Bronchial epithelial cell (primary cell): Measurements from ENCODE around the gene TCN1. TPM values are rescaled to one million over a fixed set of nuclear protein-coding genes. Genes with fewer than 3 reads are reported as not detected.
"Not testable (repeated sequence)": the region's sequence is repeated elsewhere in the genome, so short reads cannot be mapped to it uniquely, and the experiment has no call there.

Experiments
- DNase-seq: peaks from one replicate; pipeline ENCODE4 v3.0.0-alpha.2; 2010; ENCODE audit warnings: low read depth
- FAIRE-seq: peaks from 2 replicates; lab custom pipeline; 2011; peaks lifted over from hg19 to GRCh38; lab: Jason Lieb, UNC
- H3K27me3 ChIP-seq: 2 replicates; pipeline ENCODE4 v1.5.1; 2011; ENCODE audit warnings: low read length; ENCODE audit not compliant: control insufficient read depth, insufficient read depth
- H3K36me3 ChIP-seq: 2 replicates; pipeline ENCODE4 v1.5.1; 2011; ENCODE audit warnings: low read length; ENCODE audit not compliant: control insufficient read depth, insufficient read depth
- H3K4me3 ChIP-seq: 2 replicates; pipeline ENCODE4 v1.5.1; 2011; ENCODE audit warnings: mild to moderate bottlenecking, low read depth, low read length, control low read depth
- total RNA-seq: library from RNA; depleted of rRNA; stranded (reverse); fragments of >200 nt; gene quantifications from 2 replicates; pipeline ENCODE4 v1.2.1, GENCODE V29; 2014
- TF ChIP-seq, protein P1 (sequence below): IDR thresholded peaks from 2 replicates; pipeline ENCODE4 v1.5.1; 2011; ENCODE audit warnings: mild to moderate bottlenecking, moderate library complexity, low read length, control low read depth, inconsistent platforms; ENCODE audit not compliant: insufficient read depth, severe bottlenecking

The TCN1 gene
- total RNA-seq, 1 donor from 2014 or later: 4.2 TPM

DNA sequence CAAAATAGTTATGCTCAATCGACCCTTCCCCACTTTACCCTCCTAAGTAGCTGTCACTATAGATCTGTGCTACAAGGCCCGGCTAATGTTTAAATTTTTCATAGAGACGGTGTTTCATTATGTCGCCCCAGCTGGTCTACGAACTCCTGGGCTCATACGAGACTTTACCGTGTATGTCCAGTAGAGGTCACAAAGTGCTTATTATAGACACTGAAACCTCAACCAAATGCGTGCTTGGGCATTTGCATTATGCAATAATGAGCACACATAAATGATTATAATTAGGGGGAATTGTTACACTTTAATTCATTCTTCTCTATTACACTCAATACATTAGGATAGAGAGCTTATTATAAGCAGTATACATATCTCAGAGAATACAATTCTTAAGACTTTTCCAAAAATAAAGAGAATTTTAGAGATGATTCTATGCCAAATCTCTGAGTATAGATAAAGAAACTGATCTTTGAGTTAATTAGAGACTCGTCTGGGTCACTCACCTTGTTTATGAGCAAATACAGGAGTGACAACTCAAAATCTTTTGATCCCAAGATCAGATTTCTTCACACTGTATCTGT, 43.2 kb downstream of the TCN1 start:
- DNase-seq (peak; percentile 72), FAIRE-seq (no peak)
- Histone ChIP-seq H3K4me3 (no peak overlapping the region), H3K36me3 (no peaks in the 10 kb centered on the region), H3K27me3 (no peaks in the 10 kb centered on the region)
- TF ChIP-seq, protein P1, sequence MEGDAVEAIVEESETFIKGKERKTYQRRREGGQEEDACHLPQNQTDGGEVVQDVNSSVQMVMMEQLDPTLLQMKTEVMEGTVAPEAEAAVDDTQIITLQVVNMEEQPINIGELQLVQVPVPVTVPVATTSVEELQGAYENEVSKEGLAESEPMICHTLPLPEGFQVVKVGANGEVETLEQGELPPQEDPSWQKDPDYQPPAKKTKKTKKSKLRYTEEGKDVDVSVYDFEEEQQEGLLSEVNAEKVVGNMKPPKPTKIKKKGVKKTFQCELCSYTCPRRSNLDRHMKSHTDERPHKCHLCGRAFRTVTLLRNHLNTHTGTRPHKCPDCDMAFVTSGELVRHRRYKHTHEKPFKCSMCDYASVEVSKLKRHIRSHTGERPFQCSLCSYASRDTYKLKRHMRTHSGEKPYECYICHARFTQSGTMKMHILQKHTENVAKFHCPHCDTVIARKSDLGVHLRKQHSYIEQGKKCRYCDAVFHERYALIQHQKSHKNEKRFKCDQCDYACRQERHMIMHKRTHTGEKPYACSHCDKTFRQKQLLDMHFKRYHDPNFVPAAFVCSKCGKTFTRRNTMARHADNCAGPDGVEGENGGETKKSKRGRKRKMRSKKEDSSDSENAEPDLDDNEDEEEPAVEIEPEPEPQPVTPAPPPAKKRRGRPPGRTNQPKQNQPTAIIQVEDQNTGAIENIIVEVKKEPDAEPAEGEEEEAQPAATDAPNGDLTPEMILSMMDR: peak; percentile 62

DNA sequence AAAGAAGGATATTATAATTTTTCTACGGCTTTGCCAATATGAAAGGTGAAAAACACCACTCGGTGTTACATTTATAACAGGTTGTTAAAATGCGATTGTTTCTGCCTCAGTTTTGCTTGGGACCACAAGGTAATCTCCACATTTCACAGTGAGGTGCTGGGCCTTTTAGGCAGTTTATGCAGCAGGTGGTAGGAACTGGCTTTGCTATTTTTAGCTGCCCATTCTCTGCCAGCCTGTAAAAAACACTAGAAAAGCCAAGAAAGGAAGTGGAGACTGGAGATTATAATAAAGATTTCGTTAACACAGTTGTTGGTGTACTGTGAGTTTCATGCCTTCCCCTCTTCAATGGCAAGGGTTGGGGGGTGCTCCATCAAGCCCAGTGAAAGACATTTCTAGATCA, 47.7 kb downstream of the TCN1 start:
- FAIRE-seq (no peak), DNase-seq (no peak)
- no peaks in the 10 kb centered on the region for H3K36me3 ChIP-seq
- no peak overlapping the region for H3K4me3 ChIP-seq
- H3K27me3 ChIP-seq: no peaks in the 10 kb centered on the region
- TF ChIP-seq, protein P1: no peak

DNA sequence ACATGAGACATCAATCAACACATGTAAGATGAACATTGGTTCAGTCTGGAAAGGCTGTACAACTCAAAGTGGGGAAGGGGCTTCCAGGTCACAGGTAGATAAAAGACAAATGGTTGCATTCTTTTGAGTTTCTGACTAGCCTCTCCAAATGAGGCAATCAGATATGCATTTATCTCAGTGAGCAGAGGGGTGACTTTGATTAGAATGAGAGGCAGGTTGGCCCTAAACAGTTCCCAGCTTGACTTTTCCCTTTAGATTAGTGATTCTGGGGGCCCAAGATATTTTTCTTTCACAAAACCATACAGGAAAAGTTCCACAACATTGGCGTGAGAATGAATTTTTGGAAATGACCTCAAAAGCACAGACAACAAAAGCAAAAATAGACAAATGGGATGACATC, 49.9 kb downstream of the TCN1 start:
- not testable (repeated sequence) for DNase-seq, H3K4me3 ChIP-seq, FAIRE-seq, H3K36me3 ChIP-seq, H3K27me3 ChIP-seq

DNA sequence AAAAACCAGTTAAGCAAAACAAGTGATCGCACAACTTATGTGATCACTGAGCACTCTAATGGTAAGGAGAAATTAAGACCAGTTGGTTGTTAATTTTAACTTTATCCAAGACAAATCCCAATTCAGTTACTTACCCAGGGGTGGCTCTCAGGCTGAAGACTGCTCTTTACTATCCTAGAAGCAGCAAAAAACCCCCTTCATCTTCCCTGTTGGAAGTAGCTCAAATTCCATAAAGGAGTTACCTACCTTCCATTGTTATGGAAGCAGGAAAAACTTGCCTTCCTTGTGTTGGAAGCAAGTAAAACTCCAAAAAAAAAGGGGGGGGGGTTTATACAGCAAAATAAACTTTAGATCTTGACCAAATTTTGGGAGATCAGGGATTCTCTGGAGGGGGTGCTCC, 50.5 kb downstream of the TCN1 start:
- no peak overlapping the region for H3K4me3 ChIP-seq
- FAIRE-seq (no peak), DNase-seq (no peak)
- H3K36me3 ChIP-seq: no peaks in the 10 kb centered on the region
- H3K27me3 ChIP-seq: no peaks in the 10 kb centered on the region
- TF ChIP-seq, protein P1: no peak

DNA sequence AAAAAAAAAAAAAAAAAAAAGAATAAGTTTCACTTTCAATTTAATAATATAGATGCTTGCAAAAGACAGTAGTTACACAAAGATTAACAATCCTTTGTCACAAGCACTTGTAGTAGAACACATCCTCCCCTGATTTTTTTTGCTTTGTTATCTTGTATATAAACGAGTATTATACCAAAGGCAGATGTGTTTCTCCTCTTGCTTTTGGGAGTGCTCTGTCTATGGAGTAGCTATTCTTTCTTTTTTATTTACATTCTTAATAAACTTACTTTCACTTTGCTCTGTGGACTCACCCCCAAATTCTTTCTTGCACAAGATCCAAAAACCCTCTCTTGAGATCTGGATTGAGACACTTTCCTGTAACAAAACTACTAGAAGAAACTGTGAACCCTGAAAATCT, 52.3 kb downstream of the TCN1 start:
- no peak for DNase-seq

DNA sequence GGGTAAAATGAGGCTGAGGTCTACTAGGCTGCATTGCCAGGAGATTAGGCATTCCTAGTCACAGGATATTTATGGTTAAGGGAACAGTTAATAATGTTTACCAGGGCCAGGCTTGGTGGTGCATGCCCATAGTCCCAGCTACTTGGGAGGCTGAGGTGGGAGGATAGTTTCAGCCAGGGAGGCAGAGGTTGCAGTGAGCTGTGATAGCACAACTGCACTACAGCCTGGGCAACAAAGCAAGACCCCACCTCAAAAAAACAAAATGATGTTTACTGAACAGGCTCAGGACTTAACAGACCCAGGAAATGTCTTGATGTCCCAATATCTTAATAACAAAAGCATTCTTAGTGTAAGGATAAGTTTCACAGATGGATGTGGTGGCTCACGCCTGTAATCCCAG, 52.9 kb downstream of the TCN1 start:
- Histone ChIP-seq H3K27me3 (no peaks in the 10 kb centered on the region), H3K36me3 (no peaks in the 10 kb centered on the region), H3K4me3 (no peak overlapping the region)
- TF ChIP-seq, protein P1: no peak
- FAIRE-seq (no peak), DNase-seq (no peak)

More for the DNA sequence above, 52.3 kb downstream of the TCN1 start:
- TF ChIP-seq, protein P1: no peak
- no peak for FAIRE-seq
- Histone ChIP-seq H3K27me3 (no peaks in the 10 kb centered on the region), H3K4me3 (no peak overlapping the region), H3K36me3 (no peaks in the 10 kb centered on the region)
